Vagina (tissue), 2 donors: ENCODE results near the gene INPP4B.

Experiments
- POLR2A ChIP-seq, 2 donors: fragments of 450-650 bp; IDR thresholded peaks; one replicate each; pipeline ENCODE4 v1.6.1; 2017; ENCODE audit warnings: antibody characterized with exemption in 2 of 2, mild to moderate bottlenecking in 2 of 2, moderate library complexity in 2 of 2
- POLR2AphosphoS5 ChIP-seq, 2 donors: sonication (generic); formaldehyde crosslinking; IDR thresholded peaks; one replicate each; pipeline ENCODE4 v1.9.0; 2017; ENCODE audit warnings: antibody characterized with exemption in 2 of 2, mild to moderate bottlenecking in 2 of 2, low read depth in 1 of 2; ENCODE audit not compliant: insufficient read depth in 1 of 2
- TF ChIP-seq, protein P1 (sequence below), 3 experiments: fragments of 450-650 bp in 2 of 3; fragments of 200-600 bp in 1 of 3; sonication (generic) in 1 of 3; IDR thresholded peaks; one replicate each; pipeline ENCODE4 v1.5.1; 2017 to 2019; ENCODE audit warnings: antibody characterized with exemption in 3 of 3, mild to moderate bottlenecking in 2 of 3, moderate library complexity in 2 of 3

DNA sequence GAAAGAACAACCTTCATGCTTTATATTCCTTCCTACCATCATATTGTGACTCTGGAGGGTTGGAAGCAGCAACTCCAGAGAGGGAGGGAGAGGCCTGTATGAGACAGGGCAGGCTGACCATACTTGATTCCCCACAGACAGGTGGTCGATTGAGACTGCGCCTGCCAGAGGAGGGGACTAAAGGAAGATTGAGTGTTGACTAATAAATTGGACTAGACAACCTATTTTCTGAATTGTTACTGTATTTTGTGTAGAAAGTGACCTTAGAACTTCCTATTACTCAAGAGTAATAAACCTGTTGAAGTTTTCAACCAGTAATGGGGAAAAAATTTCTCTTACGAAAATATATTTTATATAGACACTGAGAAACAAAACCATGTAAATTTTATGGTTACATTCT, 301.5 kb downstream of the INPP4B start:
- TF ChIP-seq POLR2AphosphoS5 (IDR thresholded peaks at IDR 0.05; ENCODE audit: insufficient read depth in 1 of 2, low read depth in 1 of 2) (no peak), POLR2A (IDR thresholded peaks at IDR 0.05) (no peak)
- TF ChIP-seq, protein P1, sequence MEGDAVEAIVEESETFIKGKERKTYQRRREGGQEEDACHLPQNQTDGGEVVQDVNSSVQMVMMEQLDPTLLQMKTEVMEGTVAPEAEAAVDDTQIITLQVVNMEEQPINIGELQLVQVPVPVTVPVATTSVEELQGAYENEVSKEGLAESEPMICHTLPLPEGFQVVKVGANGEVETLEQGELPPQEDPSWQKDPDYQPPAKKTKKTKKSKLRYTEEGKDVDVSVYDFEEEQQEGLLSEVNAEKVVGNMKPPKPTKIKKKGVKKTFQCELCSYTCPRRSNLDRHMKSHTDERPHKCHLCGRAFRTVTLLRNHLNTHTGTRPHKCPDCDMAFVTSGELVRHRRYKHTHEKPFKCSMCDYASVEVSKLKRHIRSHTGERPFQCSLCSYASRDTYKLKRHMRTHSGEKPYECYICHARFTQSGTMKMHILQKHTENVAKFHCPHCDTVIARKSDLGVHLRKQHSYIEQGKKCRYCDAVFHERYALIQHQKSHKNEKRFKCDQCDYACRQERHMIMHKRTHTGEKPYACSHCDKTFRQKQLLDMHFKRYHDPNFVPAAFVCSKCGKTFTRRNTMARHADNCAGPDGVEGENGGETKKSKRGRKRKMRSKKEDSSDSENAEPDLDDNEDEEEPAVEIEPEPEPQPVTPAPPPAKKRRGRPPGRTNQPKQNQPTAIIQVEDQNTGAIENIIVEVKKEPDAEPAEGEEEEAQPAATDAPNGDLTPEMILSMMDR (IDR thresholded peaks at IDR 0.05), result no peak
